ENCODE results near the gene CPSF4L.
"Not testable (repeated sequence)": the region's sequence is repeated elsewhere in the genome, so short reads cannot be mapped to it uniquely, and the experiment has no call there.

CPSF4L gene

GRCh38 chr17:73261617-73261951, at the start of gene CPSF4L:
Gene CPSF4L, minus strand, starts transcription at chr17:73261880. Its CDS starts 62 bp downstream, at chr17:73261818.
- DNase-seq (ENCODE audit: low spot score) = no peak

- DNase-seq (ENCODE audit: low spot score) = no peak
These were observed 49.7 kb upstream of the CPSF4L start for GRCh38 chr17:73311428-73311780.

GRCh38 chr17:73309727-73310596, 48.3 kb upstream of the CPSF4L start:
- DNase-seq (ENCODE audit: low spot score) = no peak

GRCh38 chr17:73308959-73309358, 47.3 kb upstream of the CPSF4L start:
- not testable (repeated sequence) for DNase-seq (ENCODE audit: low spot score)

- no peak for DNase-seq (ENCODE audit: low spot score)
These were observed 46.5 kb upstream of the CPSF4L start for GRCh38 chr17:73308017-73308823.

GRCh38 chr17:73307130-73307529, 45.5 kb upstream of the CPSF4L start:
- no peak for DNase-seq (ENCODE audit: low spot score)

GRCh38 chr17:73305845-73306836, 44.5 kb upstream of the CPSF4L start:
- no peak for DNase-seq (ENCODE audit: low spot score)

- peak; percentile 97 for DNase-seq (ENCODE audit: low spot score)
These were observed 43.5 kb upstream of the CPSF4L start for GRCh38 chr17:73304971-73305812.

GRCh38 chr17:73304438-73304837, 42.8 kb upstream of the CPSF4L start:
- no peak for DNase-seq (ENCODE audit: low spot score)

GRCh38 chr17:73302189-73302588, 40.5 kb upstream of the CPSF4L start:
- DNase-seq (ENCODE audit: low spot score) = no peak

GRCh38 chr17:73301369-73301768, 39.7 kb upstream of the CPSF4L start:
- no peak for DNase-seq (ENCODE audit: low spot score)

- no peak for DNase-seq (ENCODE audit: low spot score)
These were observed 38.7 kb upstream of the CPSF4L start for GRCh38 chr17:73300392-73300791.

- no peak for DNase-seq (ENCODE audit: low spot score)
These were observed 36.5 kb upstream of the CPSF4L start for GRCh38 chr17:73297934-73298861.

GRCh38 chr17:73293480-73293911, 31.8 kb upstream of the CPSF4L start:
- DNase-seq (ENCODE audit: low spot score) = no peak

GRCh38 chr17:73293031-73293430, 31.4 kb upstream of the CPSF4L start:
- DNase-seq (ENCODE audit: low spot score) = no peak

GRCh38 chr17:73292031-73292531, 30.4 kb upstream of the CPSF4L start:
- peak; percentile 93 for DNase-seq (ENCODE audit: low spot score)

- DNase-seq (ENCODE audit: low spot score) = no peak
These were observed 29.7 kb upstream of the CPSF4L start for GRCh38 chr17:73291260-73291801.

- DNase-seq (ENCODE audit: low spot score) = no peak
These were observed 28.9 kb upstream of the CPSF4L start for GRCh38 chr17:73290399-73291259.
